ENCODE data around the gene SLC39A11.

The SLC39A11 gene

DNA sequence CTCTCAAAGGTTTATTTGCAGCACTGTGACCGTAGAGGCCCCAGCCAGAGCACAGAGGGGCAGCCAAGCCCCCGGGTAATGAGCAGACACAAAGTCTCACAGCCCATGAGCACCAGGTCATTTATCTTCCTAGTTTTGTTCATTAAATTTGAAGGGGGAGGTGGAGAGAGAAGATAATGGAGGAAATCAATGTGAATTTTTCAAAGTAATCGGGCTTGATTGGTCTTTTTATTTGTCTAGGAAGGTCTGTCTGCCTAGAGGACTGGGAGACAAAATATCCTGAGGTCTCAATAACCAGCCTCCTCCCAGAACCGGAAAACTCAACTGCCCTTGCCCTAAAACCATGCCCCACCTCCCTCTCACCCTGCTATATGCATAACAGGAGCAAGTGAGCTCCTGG lies 189.0 kb downstream of the SLC39A11 start:
- DNase-seq = no peak

DNA sequence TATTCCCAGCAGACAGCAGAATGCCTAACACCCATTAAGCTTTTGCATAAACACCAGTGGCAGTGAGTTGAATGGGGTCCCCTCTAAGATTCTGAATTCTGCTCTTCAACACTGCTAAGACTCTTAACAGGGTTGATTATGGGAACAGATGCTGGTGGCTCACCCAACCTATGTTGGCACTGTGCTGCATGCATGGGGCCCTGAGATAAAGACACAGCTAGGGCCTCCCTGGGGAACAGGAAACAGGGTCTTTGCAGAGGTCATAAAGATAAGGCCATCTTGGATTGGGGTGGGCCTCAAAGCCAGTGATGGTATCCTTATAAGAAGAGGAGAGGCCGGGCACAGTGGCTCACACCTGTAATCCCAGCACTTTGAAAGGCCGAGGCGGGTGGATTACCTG lies 190.8 kb downstream of the SLC39A11 start:
- no peak for DNase-seq

DNA sequence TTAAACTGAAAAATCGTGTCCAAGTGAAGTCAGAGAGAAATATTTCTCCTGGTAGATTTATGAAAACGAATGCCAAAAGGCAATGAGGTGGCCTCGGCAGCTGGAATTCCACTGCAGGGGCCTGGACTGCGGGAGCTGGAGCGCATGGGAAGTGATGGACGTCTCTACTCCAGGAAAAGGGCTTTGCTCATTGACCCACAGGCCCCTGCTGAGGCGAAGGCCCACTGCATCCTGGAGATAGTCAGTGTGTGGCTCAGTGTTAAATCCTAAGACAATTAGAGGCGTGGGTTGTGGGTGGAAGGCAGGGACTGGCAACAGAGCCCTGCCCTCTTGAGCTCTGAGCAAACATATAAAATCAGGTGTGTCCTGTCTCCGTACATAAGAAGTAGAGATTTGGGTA lies 191.4 kb downstream of the SLC39A11 start:
- no peak for DNase-seq

DNA sequence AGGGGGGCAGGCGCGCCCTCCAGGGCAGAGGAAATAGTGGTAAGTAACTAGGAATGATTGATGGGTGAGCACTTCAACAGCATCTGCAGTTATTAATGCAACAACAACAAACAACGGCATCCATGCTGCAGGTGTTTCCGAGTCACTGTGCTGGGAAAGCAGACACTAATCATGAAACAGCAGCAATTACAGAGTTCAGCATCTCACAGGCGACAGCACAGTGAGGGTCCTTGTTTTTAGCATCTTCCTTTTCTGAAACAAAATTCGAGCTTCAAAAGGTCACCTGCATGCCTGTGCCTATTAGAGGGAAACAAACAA lies 191.9 kb downstream of the SLC39A11 start:
- no peak for DNase-seq

DNA sequence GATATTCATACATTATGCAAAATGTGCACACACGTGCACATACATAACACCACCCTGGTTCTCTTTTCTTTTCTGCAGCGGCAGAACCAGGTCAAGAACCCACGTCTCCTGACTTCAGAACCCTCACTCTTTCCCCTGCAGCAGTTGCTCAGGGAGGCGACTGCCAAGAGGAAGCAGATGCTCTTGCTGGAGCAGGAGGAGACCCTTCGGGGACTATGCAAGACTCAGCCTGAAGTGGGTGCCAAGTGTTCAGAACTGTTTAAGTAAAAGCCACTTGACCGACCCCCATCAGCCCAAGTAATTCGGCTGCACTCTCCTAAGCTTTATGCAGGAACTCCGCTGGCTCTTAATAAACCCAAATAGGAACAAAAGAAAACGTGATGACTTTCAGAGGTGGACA lies 193.8 kb downstream of the SLC39A11 start:
- no peak for DNase-seq

DNA sequence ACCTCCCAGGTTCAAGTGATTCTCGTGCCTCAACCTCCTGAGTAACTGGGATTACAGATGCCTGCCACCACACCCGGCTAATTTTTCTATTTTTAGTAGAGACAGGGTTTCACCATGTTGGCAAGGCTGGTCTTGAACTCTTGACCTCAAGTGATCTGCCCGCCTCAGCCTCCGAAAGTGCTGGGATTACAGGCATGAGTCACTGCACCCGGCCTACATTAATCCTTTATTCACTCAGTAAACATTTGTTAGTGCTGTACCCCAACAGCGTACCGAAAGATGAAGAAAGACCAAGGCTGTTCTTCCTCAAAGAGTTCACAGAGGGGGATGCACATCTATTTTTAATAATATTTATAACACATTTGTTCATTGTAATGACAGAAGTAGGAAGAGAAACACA lies 196.2 kb downstream of the SLC39A11 start:
- DNase-seq = peak; percentile 6

DNA sequence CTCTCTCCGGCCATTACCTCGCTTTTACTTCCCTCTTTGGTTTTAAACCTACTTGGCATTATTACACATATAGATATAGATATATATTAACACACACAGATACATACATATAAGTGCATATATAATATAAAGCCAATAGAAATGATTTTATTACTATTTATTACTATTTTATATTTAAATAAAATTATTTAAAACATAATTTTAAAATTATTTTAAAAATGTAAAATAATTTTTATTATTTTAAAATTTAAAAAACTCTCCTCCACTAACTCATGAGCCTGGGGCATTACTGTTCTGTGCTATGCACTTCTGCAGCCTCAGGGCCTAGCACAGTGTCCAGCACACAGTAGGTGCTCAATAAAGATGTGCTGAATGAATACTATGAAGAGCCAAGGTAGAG lies 200.9 kb downstream of the SLC39A11 start:
- no peak for DNase-seq

DNA sequence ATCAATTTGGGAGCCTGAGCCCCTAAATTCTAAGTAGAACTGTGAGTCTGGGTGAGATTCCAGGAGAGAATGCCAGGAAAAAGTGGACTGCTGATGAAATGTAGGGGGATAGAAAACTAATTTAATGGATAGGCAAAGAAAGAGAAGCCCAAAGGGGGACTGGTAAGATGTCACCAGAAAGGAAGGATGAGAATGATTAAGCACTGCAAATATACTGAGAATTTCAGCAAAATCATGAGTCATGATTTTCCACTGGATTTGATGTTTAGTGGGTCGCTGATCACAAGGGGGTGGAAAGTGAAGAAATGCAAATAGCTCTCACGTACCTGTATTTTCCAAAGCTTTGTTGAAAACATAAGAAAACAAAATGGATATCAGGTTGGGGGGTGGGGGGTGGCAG lies 201.8 kb downstream of the SLC39A11 start:
- peak; percentile 63 for DNase-seq

DNA sequence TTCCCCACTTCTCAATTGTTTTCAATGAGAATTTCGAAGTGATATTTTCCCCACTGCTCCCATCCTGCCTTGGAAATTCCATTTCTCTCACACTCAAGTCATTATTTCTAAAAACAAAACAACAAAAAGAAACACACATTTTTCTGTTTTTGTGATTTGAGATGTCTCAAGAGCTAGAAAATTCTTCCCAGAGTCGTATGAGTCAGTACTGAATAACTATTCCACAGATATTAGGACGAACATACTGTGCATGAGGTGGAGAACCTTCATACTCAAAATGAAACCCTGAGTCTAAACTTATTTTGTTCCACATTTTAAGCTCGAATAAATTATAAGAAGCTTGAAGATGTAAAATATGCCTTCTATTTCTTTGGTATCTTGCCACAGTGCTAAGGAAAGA lies 204.6 kb downstream of the SLC39A11 start:
- no peak for DNase-seq

DNA sequence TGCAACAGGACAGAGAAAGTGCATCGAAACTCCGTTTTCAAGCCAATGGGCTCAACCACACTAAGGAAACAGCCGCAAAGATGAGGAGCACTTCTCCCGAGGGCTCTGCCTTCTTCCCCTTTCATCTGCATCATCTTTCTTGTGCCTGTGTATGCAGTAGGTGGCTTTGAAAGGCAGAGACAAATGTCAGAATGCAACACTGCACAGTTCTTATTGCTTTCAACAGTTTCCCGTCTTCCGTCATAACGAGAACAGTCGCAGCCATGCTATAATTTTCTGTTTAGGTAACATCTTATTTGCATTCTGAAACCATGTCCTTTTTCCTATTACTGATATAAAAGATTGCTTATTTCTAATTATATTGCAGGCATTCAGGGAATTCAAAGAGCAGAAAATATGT lies 205.2 kb downstream of the SLC39A11 start:
- no peak for DNase-seq

DNA sequence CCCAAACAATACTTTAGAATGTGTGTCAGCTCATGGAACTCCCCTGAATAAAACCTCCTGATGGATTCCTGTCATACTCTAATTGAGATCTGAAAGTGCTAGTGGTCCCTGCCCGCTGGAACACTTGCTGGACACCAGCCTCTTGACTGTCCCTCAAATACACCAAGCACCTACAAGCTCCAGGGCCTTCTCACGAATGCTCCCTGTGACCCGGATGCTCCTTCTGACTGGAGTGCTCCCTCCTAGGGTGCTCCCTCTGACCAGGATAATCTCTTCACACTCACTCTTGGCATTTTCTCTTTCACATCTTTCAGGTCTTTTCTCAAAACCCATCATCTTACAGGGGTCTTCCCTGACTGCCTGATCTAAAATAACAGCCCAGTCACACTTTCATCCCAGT lies 205.9 kb downstream of the SLC39A11 start:
- no peak for DNase-seq

DNA sequence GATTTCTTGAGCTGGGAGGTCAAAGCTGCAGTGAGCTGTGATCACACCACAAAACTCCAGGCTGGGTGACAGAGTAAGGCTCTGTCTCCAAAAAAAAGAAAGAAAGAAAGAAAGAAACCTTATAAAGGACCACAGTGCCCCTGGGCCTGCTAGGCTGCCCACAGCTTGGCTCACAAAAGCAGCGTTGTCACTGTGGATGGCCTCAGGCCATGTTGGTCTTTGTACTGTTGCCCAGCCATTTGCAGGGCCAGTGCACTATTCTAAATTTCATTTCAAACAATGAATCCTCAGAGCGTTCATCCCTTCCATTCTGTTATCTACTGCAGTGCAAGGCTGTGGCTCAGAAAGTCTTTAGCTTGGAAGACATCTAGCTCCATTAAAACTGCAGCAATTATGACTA lies 208.4 kb downstream of the SLC39A11 start:
- DNase-seq = no peak

DNA sequence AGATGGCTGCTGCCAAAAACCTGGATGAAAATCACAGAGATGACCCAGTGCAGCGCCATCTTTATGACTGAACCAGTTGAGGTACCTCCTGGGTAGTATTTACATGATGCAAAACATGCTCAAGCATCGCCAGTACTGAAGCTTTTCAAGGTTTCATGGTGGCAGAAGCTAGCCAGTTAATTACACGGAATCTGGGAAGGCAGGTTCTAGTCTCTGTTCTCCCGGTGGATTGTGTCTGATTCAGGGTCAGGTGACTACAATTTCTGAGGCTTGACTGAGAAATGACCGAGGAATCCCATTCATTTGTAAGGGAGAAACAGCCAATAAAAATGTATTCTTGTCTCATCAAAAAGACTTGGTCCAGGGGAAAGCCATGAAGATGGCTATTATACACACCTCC lies 209.1 kb downstream of the SLC39A11 start:
- no peak for DNase-seq

DNA sequence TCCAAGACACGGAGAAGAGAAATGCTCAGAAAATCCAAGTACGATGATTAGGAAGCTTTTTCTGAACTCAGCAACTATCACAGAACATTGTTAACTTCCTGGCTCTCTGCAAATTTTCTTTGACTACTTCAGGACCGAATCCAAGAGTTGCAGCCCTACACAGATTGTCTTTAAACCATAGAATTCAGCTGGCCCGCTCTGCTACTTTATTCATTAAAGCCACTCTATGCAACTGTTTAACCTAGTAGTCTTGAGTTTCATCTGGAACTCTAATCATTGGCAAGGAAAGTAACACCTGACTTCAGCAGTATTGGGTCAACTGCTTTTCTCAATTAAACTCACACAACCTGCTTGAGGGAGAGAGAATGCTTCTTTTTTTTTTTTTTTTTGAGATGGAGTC lies 210.1 kb downstream of the SLC39A11 start:
- DNase-seq = no peak

DNA sequence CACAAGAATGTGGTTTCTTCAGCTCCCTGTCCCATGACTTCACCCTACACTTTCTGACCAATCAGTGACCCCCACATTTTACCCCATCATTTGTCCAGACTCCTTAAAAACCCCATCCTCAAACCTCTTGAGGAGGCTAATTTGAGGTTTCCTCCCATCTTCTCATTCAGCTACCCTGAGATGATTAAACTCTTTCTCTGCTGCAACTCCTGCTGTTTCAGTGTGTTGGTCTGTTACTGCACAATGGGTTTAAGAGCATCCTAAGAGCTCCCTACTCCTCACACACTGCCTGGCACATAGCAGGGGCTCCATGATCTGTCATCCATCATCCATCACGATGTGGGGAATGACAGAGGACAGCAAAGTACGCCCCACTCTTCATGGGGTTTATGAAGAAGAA lies 212.6 kb downstream of the SLC39A11 start:
- DNase-seq = no peak

DNA sequence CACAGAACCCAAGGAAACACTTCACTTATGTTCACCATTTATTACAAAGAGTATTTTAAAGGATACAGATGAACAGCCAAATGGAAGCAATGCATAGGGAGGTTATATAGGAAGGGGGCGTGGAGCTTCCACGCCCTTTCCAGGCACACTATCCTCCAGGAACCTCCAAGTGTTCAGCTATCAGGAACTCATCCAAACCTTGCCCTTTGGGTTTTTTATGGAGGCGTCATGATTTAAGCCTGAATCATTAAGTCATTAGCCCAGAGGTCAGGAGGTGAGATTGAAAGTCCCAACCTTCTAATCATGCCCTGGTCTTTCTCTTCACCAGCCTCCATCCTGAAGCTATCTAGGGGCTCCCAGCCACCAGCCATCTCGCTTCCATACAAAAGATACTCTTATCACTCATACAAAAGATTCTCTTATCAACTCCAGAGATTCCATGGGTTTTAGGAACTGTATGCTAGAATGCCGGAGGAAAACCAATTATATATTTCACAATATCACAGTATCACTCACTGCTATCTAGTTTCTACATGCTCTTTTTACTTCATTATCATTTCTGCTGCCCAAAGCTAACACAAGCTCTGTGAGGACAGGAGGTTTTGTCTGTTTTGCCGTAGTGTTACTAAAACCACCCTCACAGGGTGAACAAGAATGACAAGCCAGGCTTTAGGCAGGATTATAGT lies 213.4 kb downstream of the SLC39A11 start:
- DNase-seq = no peak

DNA sequence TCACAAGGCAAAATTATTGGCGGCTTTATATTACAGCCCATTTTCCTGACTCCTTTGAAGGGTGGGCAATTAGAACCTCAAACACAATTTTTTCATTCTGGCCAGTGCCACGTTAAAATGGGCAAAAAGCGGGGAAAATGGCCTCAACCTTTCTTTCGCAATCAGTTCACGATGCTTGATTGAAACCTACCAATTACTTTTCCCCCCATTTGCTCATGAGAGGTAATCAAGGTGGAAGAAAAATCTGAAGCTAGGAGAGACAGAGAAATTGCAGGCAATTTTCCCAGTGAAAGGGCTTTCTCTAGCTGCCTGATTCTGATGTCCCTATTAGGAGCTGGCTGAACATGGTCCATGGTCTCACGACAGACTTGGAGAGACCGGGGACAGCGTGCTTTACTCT lies 215.1 kb downstream of the SLC39A11 start:
- no peak for DNase-seq

DNA sequence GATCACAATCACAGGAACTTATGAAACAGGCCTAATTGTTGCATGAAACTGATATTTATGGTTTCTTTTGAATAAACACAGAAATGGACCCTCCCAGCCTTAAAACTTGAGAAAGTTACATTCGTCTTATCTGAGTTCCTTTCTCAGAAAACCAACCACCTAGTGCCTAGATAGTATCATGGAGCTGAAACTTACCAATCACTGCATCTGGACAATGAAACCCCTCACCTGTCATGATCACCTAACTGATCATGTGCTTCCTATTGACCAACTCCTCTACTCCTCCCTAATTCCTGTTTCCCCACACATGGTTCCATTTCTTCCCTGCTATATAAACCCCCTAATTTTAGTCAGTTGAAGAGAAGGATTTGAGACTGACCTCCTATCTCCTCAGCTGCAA lies 216.1 kb downstream of the SLC39A11 start:
- no peak for DNase-seq

DNA sequence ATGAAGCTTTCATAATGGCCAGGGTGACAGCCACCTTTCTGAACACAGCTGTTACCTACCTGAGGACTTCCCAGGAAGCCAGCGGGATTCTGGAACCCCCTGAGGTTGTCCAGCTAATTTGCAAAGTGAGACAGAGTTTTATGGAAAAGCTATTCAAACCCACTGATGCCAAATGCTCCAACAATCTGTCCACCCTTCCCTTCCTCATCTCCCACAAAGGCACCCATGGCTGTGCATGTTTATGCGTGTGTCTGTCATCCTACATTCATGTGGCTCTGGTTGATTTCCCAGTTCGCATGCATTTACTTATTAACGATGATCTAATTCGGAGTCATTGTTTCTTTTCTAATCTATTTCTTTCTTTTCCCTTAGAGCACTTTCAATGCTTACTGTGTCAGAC lies 217.1 kb downstream of the SLC39A11 start:
- DNase-seq = no peak

DNA sequence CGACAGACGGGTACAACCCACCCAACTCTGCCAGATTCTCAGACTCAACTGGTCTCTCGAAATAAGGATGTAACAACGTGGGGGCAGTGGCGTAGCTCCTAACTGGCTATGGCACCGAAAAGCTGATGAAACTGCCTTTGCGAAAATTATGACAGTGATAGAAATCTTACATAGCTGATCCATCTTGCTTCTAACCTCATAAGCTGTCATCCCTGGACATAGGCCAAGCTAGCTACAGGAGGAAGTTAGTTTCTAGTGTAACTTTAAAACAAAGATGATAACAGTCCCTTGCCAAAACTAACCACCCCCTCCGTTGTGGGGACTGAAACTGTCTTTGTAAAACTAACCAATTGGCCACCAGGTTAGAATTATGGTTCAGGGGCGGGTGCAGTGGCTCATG lies 220.1 kb downstream of the SLC39A11 start:
- no peak for DNase-seq

DNA sequence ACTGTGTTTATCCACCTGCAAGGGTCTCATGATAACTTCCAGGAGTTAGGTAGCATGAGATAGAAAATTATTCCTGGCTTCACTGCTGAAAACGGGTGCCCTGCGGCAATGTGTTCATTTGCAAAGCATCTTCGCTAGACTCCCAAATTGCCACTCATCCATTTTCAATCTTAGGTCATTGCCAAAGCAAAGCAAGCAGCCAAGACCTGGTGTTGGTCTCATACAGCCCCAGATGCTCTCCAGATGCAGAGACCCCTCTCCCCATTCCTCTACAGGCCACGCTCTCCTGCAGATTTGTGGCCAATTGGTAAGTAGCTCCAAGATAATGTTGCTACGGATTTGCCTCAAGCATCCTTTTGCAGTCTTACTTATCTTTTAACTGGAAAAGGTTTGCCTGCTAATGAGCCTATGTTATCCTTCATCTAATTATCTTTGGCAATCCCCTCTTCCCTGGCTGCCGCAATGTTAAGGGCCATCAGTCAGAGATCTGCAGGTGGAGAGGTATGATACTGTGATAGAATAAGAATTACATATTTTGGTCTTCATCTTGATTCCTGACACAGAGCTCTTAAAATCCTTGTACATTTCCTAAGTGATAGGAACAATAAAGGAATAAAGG lies 222.0 kb downstream of the SLC39A11 start:
- DNase-seq = no peak

DNA sequence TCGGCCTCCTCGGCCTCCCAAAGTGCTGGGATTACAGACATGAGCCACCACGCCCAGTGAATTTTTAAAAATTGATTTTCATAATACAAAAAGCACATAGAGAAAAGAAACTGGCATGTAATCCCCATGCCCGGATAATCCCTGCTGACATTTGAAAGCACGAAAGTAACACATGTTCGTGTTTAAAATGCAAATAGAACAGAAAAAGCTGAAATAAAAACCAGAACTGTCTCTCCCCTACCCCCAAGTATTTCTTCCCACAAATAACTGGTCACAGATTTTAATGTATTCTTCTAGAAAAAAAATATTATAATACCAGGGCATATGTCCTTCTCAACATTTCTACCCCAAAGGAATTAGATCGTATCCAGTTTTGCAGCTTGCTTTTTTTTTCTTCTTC lies 222.9 kb downstream of the SLC39A11 start:
- DNase-seq = no peak

DNA sequence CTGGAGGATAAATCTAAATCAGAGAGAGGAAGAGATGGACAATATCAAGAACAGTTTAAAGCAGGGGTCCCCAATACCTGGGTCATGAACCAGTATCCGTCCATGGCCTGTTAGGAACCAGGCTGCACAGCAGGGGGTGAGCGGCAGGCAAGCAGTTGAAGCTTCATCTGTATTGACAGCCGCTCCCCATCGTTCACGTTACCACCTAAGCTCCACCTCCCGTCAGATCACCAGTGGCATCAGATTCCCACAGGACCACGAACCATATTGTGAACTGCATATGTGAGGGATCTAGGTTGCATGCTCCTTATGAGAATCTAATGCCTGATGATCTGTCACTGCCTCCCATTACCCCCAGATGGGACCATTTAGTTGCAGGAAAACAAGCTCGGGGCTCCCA lies 226.5 kb downstream of the SLC39A11 start:
- DNase-seq = no peak

DNA sequence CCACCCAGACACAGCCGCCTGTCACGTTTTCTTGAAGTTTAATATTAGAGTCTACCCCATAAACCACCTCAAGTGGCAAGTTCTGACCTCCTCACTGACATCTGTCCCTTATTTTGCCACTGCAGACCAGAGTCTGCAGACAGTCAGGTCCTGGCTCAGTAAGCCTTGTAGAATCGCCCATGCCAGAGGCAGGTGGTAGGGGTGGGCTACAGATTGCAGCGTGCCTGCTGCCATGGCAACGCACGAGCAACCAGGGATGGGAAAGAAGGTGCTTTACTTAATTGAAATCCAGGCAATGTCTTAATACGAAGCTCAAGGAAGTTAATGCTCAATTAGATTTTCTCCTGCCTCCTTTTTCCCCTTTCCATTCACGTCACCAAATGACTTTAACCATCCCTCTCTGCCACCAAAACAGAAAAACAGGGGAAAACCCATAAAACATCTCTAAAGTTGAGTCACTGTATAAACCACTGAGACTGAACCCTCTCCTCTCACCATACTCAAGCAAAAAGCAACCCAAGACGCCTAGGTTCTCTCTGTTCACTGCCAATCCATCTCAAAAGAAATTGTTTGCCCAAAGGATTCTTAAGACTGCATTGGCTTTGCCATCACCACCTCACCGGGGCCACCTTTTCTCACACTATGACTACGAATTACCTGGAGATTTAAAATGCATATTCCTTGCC lies 228.8 kb downstream of the SLC39A11 start:
- no peak for DNase-seq

All from EL (cell line).